ENCODE data around the gene COQ9.
A peak's percentile ranks its signal among the peaks of the same experiment; 100 is the strongest.

Gene COQ9

DNA sequence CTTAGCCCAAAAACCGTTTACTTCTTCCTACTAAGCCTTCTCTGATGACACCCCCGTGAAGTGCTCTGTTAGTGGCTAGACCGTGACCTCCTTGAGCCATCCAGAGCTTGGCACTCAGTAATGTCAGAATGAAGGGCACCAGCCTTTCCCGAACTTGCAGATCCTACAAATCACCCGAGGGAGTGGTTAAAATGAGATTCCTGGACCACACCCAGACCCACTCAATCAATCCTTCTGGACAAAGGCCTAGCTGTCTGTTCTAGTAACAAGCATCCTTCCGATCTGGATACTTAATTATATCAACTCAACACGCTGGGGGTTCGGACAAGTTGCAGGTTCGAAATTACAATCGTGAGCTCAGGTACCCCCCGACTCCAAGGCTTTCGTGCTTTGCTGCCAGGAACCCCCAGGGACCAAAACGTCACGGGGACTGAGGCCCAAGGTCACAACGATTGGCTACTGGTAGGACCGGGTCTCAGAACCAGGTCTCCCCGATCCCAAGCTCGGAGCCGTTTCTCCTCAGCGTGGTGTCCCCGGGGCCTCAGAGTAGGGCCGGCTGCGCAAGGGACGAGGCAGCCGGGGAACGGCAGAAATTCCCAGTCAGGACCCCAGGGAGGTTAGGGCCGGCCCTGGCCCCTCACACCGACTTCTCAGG, 621 bp upstream of the COQ9 start:
- CTCF ChIA-PET: interaction anchor here (0.7 to 13.2 kb wide), 9 partner anchors 8 to 147 kb away, joined by 3 to 185 read pairs (median 5); partner anchors contain the start of gene POLR2C
- POLR2A ChIA-PET: interaction anchor here (0.7 to 1.8 kb wide), 10 partner anchors 11 to 38 kb away, joined by 3 to 13 read pairs (median 3); partner anchors contain the start of gene POLR2C
- no peak for DNase-seq (ENCODE audit: low read depth, low spot score)
- peak overlapping the region; percentile 84 for H3K4me3 ChIP-seq (ENCODE audit: low read depth, low read length)
- TF ChIP-seq CTCF (IDR thresholded peaks at IDR 0.05; ENCODE audit: insufficient read depth, low read length, missing control alignments): no peak

DNA sequence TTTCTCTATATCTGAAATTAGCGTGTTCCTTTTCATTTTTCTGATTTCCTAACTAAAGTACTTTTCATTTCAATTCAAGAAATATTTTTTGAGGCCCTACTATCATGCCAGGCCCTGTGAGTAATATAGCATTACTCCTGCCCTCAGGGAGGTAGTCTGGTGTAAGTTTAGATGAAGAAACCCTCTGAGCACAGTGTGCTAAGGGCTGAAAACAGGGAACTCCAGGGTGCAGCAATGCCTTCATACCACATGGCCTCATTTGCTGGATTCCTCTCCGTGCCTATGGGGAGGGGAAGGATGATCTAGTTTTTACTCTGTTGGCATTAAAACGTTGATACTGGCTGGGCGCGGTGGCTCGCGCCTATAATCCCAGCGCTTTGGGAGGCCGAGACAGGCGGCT, 4.7 kb downstream of the COQ9 start:
- ChIA-PET CTCF (interaction anchor here (12.1 kb wide), 1 partner anchor 11 kb away, joined by 141 read pairs; the partner anchor contains the start of gene POLR2C), POLR2A (no interaction called here)
- TF ChIP-seq CTCF (IDR thresholded peaks at IDR 0.05; ENCODE audit: insufficient read depth, low read length, missing control alignments): no peak
- DNase-seq (ENCODE audit: low read depth, low spot score): no peak
- no peak overlapping the region for H3K4me3 ChIP-seq (ENCODE audit: low read depth, low read length)

DNA sequence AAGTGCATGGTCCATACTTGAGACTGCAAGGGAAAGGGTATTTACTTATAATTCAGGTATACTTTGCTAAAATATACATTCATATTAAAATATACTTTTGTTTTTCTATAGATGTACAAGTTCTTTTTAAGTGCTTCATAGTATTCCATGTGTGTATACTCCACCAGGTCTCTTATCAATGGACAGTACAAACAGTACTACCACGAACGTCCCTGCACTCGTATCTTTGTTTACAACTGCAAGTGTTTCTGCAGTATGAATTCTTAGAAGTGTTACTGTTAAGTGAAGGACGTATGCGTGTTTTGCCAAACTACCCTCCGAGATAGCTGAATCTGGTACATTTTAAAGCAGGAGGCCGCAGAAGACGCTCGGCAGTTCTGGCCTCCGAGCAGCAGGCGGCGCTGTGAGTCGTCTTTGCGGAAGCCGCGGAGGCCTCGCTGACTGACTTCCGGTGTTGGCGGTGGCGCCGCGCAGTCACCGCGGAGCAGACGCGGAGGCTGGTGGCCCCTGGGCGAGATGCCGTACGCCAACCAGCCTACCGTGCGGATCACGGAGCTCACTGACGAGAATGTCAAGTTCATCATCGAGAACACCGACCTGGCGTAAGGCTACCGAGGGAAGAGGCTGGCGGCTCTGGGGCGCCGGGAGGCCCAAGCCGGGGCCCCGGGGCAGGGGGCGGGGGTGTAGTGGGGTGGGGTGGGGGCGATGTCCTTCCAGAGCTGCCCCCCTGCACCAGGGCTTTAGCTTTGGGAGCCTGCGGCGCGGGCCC, 15.1 kb downstream of the COQ9 start, which contains the start of gene POLR2C:
Gene POLR2C, plus strand, starts transcription at position 471 of the 769 bp plus-strand sequence. Its CDS starts 46 bp downstream, at position 517.
- DNase-seq (ENCODE audit: low read depth, low spot score): peak; percentile 12
- POLR2A ChIA-PET: interaction anchor here (1.0 to 1.6 kb wide), 6 partner anchors 9 to 57 kb away, joined by 3 to 13 read pairs (median 4); partner anchors contain the start of genes CIAPIN1 and COQ9
- H3K4me3 ChIP-seq (ENCODE audit: low read depth, low read length): peak within 1 kb of the TSS; percentile 69
- CTCF ChIA-PET: interaction anchor here (0.6 to 10.8 kb wide), 30 partner anchors 13 to 273 kb away, joined by 3 to 161 read pairs (median 4); partner anchors contain the start of genes CIAPIN1, COQ9 and DOK4
- TF ChIP-seq CTCF (IDR thresholded peaks at IDR 0.05; ENCODE audit: insufficient read depth, low read length, missing control alignments): peak; percentile 94

- POLR2A ChIA-PET: interaction anchor here (1.0 to 1.6 kb wide), 6 partner anchors 8 to 57 kb away, joined by 3 to 13 read pairs (median 4); partner anchors contain the start of genes CIAPIN1 and COQ9
- CTCF ChIA-PET: interaction anchor here (0.6 to 10.8 kb wide), 26 partner anchors 13 to 272 kb away, joined by 3 to 161 read pairs (median 6); partner anchors contain the start of genes CIAPIN1, COQ9 and DOK4
- DNase-seq (ENCODE audit: low read depth, low spot score): no peak
- no peak for TF ChIP-seq CTCF (IDR thresholded peaks at IDR 0.05; ENCODE audit: insufficient read depth, low read length, missing control alignments)
- H3K4me3 ChIP-seq (ENCODE audit: low read depth, low read length): peak overlapping the region; percentile 69
These were observed 15.7 kb downstream of the COQ9 start for GRCh38 chr16:57462978-57463362.

GRCh38 chr16:57464523-57464922, 17.2 kb downstream of the COQ9 start:
- POLR2A ChIA-PET: interaction anchor here (1.1 kb wide), 1 partner anchor 17 kb away, joined by 4 read pairs; the partner anchor contains the start of genes CIAPIN1 and COQ9
- CTCF ChIA-PET: interaction anchor here (1.1 to 10.8 kb wide), 5 partner anchors 11 to 54 kb away, joined by 3 to 161 read pairs (median 40); partner anchors contain the start of genes CIAPIN1 and COQ9
- no peak for DNase-seq (ENCODE audit: low read depth, low spot score)
- H3K4me3 ChIP-seq (ENCODE audit: low read depth, low read length): no peak overlapping the region
- no peak for TF ChIP-seq CTCF (IDR thresholded peaks at IDR 0.05; ENCODE audit: insufficient read depth, low read length, missing control alignments)

Data from AG04449 (cell line).